HCT116 (cell line): ENCODE results near the gene RBMS1.
A peak's percentile ranks its signal among the peaks of the same experiment; 100 is the strongest.

Source experiments
- CTCF ChIP-seq, 3 experiments: fragments of 200-600 bp in 1 of 3; sonication (generic) in 1 of 3; IDR thresholded peaks in 2 of 3; conservative IDR thresholded peaks in 1 of 3; 2 replicates each; pipeline ENCODE4 v1.5.1; 2012 to 2017; ENCODE audit warnings: low read depth in 2 of 3, low read length in 2 of 3, antibody characterized with exemption in 1 of 3, borderline replicate concordance in 1 of 3, control low read depth in 1 of 3, mild to moderate bottlenecking in 1 of 3, mixed read lengths in 1 of 3, mixed run types in 1 of 3, moderate library complexity in 1 of 3; ENCODE audit not compliant: insufficient read depth in 1 of 3
- EZH2 ChIP-seq: fragments of 200-600 bp; sonication (generic); IDR thresholded peaks from 2 replicates; pipeline ENCODE4 v1.6.1; 2017; ENCODE audit warnings: antibody characterized with exemption, mixed run types
- JUND ChIP-seq: IDR thresholded peaks from 2 replicates; pipeline ENCODE4 v1.6.1; 2012
- POLR2AphosphoS5 ChIP-seq: IDR thresholded peaks from 2 replicates; pipeline ENCODE4 v1.6.1; 2011; ENCODE audit warnings: mild to moderate bottlenecking, low read depth, low read length, moderate library complexity
- SIN3A ChIP-seq: IDR thresholded peaks from 2 replicates; pipeline ENCODE4 v1.6.1; 2012; ENCODE audit warnings: low read depth
- ZNF274 ChIP-seq: fragments of 200-500 bp; sonication (Bioruptor generic); IDR thresholded peaks from 2 replicates; pipeline ENCODE4 v1.6.1; 2014; ENCODE audit warnings: mild to moderate bottlenecking, low read depth, low read length, inconsistent platforms

DNA sequence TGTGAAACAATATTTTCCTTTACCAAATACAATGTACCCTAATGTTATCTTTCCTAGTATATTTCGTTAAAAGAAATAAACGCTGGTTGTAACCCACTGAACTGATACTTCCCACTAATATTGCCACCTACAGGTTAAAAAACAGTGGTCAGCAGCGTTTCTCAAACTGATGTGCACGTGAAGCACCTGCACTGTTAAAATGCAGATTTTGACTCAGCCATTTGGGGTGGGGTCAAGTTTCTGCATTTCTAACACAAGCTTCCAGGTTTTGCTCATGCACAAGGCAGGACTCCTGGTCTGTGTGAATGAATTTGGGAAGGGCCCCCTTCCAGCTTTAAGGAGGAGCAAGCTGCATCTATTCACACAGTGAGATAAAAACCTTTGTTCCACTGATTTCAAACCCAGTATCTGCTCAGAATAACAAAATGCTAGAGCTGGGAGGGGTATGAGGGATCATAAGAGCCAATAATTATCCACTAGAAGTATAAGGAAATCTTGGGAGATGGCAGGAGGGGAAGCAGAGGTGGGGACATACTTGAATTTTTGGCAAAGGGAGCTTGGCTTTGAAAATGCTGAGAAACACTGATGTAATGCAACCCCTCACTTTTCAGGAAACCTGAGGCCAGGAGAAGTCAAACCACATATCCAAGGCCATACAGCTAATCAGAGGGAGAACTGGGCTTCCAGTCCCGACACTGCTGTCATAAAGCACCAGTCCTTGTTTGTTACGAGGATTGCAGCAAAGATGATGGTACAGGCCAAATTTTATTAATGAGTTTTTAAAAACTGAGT lies 116.2 kb downstream of the RBMS1 start:
- TF ChIP-seq JUND = no peak
- TF ChIP-seq EZH2 = no peak
- TF ChIP-seq POLR2AphosphoS5 = no peak
- peak in 2 of 3 experiments; percentile 33 to 38; a peak in 2 of 6 replicates for TF ChIP-seq CTCF (IDR thresholded peaks at IDR 0.05 in 2 of 3, conservative IDR thresholded peaks at IDR 0.05 in 1 of 3; ENCODE audit: borderline replicate concordance in 1 of 3, insufficient read depth in 1 of 3, low read depth in 2 of 3, low read length in 2 of 3)
- TF ChIP-seq ZNF274 = no peak
- no peak for TF ChIP-seq SIN3A
